Epidermal melanocyte (primary cell): ENCODE measurements around the gene CCNA2.

ENCODE experiments used
- DNase-seq: peaks from one replicate; pipeline ENCODE4 v3.0.0; 2011; ENCODE audit warnings: low spot score; ENCODE audit not compliant: insufficient read length

CCNA2 gene

DNA sequence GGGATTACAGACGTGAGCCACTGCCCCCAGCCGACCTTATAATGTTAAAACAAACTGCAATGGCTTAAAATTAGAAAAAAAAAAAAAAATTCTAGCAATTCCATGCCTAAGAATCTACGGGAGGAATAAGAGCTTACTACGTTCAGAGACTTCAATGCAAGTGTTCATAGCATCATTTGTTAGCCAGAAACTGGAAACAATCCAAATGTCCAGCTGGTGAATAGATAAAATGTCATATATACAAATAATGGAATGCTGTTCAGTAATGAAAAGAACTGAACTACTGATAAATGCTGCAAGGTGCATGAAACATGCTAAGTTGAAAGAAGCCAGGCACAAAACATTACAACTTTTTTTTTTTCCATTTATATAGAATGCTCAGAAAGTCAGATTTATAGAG is 17.3 kb downstream of the CCNA2 start:
- DNase-seq = no peak

DNA sequence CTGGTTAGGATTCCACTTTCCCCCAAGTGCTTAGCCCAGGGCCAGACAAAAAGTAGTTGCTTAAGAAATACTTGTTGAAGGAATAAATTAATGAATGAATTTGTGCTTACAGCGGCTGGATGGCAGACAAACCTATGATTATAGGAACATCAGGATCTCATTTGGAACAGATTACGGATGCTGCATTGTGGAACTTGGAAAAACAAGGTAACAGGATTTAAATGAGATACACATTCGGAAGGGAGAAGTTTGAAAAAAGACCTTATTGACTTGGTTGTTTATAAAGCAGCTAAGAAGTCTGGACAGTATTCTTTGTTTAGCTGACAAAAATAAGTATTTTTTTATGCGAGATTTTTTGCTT is 22.0 kb downstream of the CCNA2 start:
- no peak for DNase-seq

DNA sequence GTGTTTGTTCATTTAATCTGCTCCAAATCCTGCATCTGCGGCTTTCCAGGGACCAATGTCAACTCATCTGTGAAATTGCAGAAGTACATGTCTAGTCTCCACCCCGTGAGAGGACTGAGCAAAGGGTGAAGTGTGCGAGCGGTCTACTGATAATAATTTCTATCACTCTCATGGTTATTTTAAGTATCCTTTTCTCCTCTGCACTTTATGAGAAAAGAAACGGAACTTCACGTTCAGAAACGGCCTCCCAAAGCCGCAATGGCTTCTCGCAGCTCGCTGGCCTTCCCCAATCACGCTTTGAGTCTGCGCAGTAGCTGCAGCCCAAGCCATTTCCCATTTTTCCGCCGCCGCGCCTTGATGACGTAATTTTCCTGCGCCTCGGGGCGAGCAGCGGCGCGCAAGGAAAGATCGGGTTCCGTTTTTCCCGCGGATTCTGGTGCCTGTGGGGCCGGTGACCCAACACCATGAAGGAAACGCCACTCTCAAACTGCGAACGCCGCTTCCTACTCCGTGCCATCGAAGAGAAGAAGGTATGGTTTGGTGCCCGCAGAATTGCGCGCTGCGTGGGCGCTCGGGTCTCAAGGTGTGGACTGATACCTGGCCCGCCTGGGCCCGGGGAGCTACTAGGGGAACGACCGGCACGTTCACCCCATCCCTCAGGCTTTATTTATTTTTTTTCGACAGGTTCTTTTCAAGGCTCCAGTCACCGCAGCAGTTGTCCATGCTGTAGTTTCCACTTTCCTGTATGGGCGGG is 22.5 kb downstream of the CCNA2 start, which contains the start of gene EXOSC9:
Gene EXOSC9 (plus strand): TSS at position 363 of the 754 bp plus-strand sequence. CDS start 102 bp downstream, at position 465.
- peak; percentile 55 for DNase-seq

DNA sequence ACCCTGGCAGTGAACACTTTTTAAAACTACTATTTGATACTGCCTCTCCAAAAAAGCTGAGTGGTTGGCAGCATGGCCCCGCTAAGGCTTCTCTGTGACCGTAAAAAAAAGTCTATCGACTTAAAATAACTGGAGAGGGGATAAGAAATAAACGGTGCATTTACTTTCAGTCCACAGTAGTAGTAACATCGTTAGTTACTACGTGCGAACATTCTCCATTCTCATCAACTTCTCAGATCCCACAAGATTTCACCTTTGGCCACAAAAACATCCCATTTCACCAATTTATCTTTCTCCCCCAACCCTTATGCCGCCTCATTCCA is 23.1 kb downstream of the CCNA2 start:
- DNase-seq = no peak

DNA sequence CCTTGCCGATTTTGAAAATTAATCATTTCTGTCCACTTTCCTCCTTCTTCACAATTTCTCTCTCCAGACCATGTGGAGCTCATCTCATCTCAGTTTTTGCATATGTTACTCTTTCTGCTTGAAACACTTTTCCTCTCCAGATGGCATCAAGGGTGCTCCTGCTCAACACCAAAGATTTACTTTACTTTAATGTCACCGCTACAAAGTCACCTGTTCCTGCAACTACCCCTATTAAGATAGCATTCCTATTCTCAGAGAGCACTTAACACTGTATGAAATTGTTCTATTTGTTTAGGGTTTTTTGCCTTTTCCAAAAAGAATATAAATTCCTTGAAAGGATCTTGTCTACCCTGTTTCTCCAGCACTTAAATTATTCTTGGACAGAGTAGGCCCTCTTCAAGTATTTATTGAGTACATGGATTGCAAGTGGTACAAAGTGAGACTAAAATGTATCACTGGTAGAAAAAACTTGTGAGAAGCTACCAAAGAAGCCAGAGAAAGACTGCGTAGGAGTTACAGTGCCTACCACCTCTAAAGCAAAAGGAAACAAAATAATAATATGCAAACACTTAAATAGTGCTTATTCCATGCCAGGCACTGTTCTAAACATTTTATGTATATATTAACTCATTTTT is 23.7 kb downstream of the CCNA2 start:
- no peak for DNase-seq

DNA sequence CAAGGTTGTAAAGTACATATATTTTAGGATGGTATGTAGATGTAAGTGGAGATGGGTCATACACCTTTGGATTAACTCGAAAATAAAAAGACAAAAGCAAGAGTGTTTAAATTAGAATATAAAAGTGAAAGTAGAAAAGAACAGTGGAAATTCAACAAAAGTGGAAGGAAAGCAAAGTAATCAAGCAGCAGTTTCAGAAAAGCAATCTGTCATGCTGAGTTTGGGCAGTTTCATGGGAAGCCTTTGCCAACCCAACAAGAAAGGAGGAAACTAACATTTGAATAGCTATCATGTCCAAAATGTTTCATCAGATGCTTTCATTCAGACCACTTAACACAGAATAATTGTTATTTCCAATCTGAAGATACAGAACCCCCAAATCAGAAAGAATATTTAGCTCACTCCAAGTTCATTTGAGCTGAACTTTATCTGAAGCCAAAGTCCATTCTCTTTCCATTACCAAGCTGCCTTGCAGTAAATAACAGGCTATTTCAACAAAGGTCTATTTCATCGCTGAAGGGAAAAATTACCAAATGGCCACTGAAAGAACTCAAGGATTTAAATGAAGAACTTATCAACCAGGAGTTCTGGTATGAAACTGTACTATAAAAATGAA is 24.4 kb downstream of the CCNA2 start:
- no peak for DNase-seq

DNA sequence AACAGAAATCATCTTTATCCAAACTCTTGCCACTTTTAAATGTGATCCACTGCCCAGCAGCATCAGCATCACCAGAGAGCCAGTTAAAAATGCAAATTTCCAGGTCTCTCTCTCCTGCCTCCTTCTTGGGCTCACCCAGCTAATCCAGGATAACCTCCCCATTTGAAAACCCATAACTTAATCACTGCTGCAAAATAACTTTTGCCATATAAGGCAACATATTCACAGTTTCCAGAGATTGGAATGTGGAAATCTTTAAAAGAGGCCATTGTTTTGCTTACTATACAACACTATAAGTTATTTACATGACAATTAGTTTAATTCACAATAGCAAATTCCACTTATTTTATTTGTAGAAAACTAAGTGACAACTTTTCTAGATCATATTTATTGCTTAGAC is 27.4 kb downstream of the CCNA2 start:
- no peak for DNase-seq

DNA sequence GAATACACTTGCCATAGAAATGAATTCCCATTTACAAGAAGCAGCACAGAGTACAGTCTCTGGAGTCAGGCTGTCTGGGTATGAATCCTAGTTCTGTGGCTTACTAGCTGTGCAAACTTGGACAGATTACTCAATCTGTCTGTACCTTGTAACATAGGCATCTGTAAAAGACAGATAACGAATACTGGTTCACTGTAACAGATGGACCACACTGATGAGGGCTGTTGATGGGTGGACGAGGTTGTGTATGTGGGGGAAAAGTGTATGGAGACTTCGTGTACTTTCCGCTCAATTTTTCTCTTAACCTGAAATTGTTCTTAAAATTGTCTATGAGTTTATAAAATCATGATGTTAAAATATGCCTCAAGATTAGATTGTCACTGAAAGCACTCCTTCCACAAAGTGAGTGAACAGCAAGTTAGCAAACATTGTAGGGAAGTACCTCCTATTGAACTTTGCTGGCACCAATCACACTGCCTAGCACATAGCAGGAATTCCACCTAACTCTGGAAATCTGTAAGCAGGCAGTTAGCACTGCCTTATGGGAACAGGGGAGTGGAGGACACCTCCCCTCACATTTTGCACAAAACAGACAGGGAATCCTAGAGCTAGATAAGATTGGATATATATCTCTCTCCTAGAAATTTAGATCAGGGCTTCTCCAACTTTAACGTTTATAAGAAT is 29.0 kb downstream of the CCNA2 start:
- DNase-seq = no peak

DNA sequence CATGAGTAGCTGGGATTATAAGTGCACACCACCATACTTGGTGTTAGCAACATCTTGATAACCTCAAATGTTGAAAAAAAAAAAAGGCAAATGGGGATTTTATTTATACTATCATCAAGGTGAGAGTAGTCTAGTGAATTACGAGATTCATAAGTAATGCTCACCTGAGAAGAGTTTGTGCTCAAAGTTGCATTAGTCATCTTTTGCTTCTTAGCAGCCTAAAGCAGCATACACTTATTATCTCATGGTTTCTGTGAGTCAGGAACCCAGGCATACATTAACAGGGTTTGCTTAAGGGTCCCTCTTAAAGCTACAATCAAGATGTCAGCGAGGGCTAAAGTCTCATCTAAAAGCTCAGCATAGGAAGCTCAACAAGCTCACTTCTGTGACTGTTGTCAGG is 30.7 kb downstream of the CCNA2 start:
- DNase-seq = no peak

DNA sequence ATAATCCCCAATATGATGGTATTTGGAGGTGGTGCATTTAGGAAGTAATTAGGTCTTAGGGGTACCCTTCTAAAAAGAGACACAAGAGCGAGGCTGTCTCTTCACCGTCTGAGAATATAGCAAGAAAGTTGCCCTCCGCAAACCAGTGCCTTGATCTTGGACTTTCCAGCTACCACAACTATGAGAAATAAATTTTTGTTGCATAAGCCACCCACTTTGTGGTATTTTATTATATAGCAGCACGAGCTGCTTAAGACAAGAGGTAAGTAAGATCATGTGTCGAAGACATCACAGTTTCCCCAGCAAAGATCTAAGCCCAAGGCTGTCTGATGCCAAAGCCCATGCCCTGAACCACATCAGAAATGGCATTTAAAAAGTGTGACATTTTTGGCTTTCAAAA is 32.2 kb downstream of the CCNA2 start:
- DNase-seq = no peak

DNA sequence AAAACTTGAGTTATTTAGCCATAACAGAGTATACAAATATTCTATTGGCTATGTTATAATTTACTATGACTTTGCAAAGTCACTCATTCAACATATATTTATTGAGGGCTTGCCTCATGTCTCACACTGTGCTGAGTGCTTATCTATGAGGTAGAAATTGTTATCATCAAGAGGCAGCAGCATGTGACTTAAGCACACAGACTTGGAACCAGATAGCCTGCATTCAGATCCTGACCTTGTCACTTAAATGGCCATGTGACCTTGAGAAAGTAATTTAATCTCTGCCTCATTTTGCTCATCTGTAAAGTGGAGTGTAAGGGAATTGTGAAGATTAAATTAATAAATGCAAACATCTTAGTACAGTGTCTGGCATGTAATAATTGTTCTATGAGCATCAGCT is 32.7 kb downstream of the CCNA2 start:
- no peak for DNase-seq

DNA sequence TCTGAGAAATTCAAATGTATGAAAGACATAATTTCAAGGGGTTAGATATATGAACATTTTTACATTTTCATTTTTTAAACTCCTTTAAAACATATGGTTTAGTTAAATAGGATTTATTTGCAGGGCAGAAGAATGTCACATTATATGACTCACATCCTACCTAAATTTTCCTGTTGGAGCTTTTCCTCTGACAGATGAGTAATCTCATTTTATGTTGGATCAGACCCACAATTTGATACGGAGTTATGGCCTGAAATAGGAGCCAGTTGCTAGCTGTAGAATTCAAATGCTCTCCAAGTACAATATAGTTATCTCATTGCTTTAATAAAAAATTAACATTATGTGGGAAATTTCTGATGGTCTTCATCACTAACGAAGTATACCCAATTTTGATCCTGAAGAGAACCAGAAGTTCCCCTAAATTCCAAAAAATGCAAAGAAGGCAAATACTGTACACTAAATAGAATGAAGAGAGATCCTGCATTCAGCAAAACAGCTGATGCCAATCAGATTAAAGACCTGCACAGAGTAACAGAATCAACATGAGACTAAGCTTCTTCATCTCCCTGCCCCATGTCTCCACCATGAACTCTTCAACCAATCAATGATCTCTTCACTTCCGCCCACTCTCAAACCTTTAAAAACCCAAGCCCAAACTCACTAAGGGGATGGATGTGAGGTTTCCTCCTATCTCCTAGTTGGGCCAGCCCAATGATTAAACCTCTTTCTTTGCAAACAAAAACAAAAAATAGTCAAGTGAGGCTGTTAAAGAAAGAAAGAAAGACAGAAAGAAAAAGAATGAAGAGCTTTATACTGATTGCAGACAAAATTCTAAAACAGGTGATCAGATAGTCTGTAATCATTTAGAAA is 33.5 kb downstream of the CCNA2 start:
- no peak for DNase-seq

DNA sequence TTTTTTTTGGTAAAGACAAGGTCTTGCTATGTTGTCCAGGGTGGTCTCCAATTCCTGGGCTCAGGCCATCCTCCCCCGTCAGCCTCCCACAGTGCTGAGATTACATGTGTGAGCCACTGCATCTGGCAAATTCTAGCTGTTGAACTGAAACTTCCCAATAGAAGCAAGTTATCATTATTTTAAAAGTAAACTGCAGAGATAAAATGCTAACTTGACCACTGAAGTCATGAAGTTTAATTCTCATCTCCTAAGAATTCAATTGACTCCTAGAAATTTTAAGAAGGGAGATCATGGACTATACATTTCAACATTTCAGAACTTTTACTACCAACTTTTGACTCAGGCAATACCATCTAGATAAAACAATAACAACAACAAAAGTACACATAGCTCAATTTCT is 34.2 kb downstream of the CCNA2 start:
- DNase-seq = no peak

DNA sequence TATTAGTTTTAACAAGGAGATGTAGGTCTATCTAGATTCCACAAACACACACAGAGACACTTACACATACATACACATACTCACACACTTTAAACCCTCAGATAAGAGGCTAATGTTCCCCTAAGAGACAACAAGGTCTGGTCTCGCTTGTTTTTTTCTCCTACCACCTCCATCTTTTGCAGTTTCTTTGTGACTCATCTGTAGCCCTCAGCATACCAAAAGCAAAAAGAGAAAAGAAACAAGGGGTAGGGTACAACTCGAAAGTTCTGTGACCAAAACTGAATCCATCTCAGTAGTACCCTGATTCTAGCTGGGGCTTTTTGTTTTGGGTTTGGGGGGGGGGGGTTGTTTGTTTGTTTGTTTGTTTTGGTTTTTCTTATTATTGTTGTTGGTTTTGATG is 34.8 kb downstream of the CCNA2 start:
- no peak for DNase-seq

DNA sequence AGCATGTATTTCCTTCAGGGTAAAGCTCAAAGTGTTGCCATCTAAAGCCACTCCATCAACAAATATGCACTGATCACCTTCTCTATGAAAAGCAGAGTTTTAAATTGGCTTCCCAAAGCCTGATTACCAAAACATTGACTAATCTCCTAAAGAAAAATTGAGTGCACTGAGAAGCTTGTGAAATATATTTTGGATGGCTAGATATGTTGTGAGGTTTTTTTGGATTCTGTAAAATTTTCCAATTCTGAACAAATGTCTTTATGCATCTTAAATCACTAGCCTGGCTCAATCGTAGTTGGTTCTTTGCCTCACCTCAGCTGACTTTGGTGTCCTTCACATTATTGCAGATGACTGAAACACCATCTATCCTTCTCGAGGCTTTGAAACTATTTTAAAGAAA is 37.5 kb downstream of the CCNA2 start:
- no peak for DNase-seq

DNA sequence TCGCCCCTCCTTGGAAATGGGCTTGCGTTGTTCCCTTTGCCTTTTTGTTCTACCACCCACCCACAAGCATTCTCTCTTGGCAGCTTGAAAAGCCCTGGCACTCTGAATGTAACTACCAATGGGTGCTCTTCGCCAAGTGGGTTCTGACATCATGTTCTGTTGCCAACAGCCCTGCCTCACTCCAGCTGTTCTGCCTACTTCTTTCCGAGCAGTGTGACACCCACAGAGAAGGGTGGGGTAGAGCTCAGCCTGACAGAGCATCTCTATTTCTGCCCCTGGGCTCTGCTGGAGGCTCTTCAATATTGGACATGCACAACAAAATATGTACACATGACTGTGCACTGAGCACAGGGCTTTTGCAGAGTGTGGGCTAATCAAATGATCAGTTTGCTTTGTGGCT is 38.2 kb downstream of the CCNA2 start:
- DNase-seq = no peak

DNA sequence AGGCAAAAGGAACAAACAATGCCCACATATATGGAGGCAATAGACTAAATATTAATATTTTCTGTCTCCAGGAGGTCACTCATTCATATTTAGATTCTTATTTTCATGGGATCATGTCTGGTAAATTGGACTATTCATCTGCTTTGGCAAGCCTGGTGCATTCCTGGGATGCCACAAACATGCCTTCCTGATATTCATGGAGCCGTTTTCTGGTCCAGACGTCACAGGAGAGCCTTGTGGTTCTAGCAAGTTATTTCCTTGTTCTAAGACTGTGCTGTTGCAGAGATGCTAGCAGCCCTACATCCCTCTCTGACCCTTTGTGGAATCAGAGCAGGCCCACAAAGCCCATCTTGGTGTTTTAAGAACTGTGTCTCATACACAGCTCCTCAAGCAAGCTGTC is 38.7 kb downstream of the CCNA2 start:
- peak; percentile 59 for DNase-seq

DNA sequence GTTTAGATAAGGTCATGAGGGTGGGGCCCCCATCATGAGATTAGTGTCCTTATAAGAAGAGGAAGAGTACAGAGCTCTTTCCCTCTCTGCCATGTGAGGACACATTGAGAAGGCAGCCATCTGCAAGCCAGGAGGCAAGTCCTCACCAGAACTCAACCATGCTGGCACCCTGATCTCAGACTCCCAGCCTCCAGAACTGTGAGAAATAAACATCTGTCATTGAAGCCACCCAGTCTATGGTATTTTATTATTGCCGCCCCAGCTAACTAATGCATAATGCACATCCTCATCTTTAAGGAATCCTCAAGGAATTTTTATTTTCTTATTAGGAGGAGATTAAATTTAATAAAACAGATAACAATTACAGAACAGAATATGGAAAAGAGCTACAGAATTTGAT is 39.3 kb downstream of the CCNA2 start:
- DNase-seq = no peak

DNA sequence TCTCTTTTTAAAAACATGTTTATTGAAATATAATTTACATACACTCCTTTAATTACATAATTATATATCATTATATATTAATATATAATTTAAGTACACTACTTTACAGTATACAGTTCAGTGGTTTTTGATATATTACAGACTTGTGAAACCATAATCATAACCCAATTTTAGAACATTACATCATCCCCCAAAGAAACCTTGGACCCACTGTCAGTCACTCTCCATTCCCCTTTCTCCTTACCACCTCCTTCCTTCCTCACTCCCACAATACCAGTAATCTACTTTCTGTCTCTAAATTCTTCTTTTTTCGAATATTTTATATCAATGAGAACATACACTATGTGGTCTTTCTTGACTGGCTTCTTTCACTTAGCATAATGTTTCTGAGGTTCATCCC is 40.5 kb downstream of the CCNA2 start:
- DNase-seq = no peak

DNA sequence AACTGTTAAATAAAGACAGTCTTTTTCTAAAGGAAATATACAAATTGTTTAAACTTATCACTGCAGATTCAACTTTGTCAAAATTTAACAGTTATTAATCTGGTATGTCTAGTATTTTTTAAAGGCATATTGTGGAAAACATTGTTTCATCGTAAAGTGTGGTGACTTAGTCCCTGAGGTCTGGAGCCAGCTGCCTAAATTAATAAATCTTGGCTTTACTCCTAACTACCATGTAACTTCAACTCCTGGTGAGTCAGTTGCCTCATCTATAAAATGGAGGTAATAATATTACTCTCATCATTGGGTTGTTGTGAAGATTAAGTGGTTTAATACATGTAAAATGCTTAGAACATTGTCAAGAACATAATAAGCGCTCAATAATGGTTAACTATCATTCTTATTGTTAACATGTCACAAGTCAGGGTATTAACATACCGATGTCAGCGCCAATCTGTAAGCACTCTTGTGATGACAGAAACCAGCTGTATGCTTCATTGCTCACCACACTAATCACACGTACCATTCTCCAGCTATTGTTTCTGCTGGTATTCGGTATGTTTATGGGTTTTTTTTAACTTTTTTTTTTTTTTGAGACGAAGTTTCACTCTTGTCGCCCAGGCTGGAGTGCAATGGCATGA is 44.6 kb downstream of the CCNA2 start:
- DNase-seq = no peak

DNA sequence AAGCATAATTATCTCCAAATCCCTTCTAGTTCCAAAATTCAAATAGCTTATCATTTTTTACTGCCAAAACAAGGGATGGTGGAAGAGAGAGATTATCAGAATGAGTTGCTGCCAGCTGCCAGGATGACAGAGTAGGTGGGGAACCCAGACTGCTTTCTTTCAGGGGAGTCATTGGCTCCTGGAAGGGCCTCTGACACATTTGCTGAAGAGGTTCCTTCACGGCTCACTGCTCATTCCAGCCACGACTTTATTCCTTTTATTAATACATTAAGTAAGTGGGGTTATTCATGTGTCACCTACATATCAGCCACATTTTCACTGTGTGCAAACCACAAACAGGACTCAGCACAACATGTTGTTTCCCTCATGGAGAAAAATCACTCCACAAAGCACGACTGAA is 46.1 kb downstream of the CCNA2 start:
- no peak for DNase-seq
